GM18907 (cell line): Measurements from ENCODE around the gene ZNF777.
"Not testable (repeated sequence)": the region's sequence is repeated elsewhere in the genome, so short reads cannot be mapped to it uniquely, and the experiment has no call there.

ENCODE experiments used
- ATAC-seq: cut with Tn5 transposase; IDR thresholded peaks from one replicate; pipeline ENCODE4 v1.9.1; 2021; ENCODE audit warnings: mild to moderate bottlenecking, moderate library complexity; ENCODE audit not compliant: unreplicated experiment

ZNF777 gene

DNA sequence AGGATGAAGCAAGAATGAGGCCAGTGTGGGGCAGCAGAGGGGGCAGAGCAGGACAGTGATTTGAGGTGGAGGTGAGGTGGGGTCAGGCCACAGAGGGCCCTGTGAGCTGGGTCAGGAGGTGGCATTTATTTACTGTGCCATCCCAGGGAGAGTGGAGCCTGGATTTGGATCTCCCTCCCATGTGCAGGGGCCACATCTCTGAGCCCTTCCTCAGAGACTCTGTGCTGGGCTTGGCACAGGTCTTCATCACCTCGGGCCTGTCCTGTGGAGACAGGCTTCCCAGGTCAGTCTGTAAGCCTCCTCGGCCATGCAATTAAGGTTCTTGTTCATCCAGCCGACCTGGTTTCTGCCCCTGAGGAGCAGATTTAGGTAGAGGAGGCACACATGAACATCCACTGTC is 40.9 kb downstream of the ZNF777 start:
- ATAC-seq: no peak

DNA sequence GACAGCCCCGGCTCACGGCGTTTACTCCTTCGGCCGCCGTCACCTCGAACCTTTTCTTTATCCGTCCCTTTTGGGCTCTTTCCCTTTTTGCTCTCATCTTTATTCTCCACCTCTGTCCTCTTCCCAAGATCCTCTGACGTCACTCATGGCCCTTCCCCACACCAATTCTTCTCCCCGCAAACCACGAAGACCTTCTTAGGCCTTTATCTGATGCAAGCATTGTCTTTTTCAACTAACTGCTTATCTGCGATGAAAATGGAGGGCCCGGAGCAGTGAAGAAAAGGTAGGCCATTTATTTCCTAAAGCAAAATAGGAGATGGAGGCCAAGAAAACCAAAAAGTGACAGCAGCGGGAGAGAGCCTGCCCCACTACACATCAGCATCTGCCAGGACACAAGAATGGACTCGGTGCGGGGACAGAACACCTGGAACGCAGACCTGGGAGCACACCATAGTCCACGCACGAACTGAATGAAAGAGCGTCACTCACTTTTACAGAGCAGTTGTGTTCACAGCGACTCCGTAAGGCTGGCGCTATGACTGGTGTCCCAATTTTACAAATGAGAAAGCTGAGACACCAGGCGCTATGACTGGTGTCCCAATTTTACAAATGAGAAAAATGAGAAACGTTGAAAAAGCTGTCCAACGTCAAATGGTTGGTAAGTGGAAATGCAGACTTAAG is 45.3 kb downstream of the ZNF777 start:
- no peak for ATAC-seq

DNA sequence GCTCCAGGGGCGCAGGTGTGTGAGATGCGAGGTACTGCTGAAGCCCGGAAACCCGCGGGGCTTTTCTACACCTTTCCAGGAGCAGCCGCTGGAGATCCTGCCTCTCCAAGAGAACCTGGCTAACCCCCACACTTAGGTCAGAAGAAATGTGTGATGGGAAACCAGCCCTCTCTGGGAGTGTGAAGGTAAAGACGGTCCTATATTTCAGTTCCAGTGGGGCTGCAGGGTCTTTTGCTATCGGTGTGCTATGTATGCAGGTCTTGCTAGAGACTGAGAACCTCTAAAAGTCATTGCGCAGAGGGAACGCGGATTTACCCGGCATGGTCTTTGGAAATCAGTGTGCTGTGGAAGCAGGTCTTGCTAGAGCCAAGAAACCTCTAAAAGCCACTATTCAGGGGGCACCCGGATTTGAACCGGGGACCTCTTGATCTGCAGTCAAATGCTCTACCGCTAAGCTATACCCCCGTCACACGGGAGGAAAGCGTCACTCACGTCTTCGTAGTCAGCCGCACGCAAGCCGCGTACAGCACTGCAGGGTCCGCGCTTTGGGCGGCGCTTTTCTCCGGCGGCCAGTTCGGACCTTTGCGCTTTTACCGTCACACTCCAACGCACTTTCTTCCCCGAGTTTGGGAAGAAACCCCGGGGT is 46.0 kb downstream of the ZNF777 start:
- ATAC-seq: no peak

DNA sequence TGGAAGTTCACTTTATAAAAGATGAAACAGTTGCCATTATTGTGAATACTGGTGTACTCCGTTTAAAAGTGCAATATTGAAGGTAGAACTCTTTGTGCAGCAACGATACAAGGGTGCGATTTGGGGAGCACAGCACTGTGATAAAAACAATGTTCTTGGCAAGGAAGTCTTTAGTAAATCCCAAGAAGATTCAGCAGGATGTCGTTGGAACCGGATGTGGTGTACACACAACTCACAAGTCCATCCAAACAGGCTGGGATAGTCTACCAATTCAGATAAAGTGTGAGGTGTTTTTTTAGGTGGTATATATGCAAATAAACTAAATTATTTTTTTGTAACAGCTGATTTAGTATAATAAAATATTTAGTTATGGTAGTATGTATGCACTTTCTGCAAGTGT is 46.7 kb downstream of the ZNF777 start:
- ATAC-seq: no peak

DNA sequence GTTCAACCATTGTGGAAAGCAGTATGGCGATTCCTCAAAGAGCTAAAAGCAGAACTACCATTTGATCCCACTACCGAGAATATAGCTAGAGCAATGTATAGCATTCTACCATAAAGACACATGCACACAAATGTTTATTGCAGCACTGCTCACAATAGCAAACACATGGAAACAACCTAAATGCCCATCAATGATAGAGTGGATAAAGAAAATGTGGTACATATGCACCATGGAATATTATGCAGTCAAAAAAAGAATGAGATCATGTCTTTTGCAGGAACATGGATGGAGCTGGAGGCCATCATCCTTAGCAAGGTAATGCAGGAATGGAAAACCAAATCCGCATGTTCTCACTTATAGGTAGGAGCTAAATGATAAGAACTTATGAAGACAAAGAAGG is 47.8 kb downstream of the ZNF777 start:
- not testable (repeated sequence) for ATAC-seq

DNA sequence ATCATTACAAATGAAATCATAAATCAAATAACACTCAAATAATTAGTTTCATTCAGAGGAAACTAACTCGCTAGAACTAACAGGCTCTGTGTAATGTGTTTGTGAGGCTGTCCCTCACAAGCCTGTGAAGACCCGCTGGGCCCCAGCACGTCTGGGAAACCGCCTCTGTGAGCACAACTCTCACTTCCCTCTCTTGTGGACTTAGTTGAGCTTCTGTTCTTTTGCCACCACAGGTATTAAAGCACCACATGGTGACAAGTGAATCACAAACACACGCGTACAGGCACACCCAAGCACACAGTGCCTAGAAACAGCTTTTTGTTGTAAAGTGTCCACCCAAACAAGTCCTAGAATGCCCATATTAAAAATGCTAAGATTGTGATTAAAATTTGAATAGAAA is 51.0 kb downstream of the ZNF777 start:
- ATAC-seq: peak; percentile 71

DNA sequence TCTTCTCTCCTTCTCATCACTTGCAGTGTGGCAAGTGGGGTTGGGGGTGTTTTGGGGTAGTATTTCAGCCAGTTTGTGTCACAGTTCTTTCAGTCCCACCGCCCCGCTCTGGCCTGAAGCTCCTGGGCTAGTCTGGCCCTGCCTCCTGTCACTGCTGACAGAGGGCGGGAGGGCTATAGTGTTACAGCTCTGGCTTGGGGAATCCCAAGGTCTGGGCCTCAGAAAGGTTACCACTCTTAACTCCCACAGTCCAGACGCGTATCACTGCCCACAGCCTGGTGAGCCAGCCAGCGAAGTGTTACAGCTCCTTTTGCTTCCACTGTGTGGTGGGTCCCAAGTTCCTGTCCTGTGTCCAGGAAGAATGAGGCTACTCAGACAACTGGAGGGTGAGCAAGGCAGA is 56.0 kb downstream of the ZNF777 start:
- ATAC-seq: no peak

DNA sequence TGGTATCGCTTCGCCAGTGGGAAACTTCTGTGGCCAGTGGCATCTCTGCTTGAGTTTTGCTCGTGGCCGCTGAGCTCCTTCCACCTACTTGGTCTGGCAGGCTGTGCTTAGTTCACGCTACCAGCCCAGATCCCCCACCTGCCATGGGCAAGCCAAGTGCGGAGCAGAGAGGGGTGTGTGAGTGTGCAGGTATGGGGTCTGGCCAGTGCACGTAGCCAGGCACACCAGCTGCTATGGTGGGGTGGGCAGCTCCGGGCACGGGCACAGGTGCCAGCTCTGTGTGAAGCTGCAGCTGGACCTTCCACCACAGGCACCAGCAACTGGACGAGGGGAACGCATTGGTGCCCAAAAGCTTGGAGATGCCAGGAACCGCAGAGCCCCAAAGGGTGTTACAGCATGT is 56.5 kb downstream of the ZNF777 start:
- ATAC-seq: no peak

DNA sequence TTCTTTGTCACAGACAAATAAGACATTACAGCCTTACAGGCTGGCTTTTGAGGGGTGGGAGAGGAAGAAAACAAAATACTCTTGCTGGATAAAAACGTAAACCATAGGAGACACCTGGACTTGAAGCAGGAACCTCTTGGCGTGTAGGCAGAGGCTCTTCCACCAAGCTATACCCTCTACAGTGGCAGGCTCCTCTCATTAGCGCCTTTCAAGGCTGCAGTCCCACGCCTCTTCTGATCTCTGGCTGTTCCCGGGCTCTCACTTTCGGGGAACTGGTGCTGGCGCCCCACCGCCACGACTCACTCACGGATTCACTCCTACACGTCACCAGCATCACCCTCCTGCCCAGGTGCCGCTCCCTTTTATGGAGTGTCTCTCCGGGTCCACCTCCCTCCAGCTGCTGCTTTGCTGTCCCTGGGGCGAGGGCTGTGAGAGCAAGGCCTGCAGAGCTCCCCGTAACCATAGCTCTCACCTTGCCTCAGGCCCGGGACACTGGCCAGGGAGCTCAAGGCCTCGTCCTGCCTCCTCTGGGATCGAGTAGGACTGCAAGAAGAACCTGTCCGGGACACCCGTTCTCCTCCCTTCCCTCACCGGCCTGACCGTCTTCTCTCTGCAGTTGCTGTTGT is 62.6 kb downstream of the ZNF777 start:
- ATAC-seq: no peak

DNA sequence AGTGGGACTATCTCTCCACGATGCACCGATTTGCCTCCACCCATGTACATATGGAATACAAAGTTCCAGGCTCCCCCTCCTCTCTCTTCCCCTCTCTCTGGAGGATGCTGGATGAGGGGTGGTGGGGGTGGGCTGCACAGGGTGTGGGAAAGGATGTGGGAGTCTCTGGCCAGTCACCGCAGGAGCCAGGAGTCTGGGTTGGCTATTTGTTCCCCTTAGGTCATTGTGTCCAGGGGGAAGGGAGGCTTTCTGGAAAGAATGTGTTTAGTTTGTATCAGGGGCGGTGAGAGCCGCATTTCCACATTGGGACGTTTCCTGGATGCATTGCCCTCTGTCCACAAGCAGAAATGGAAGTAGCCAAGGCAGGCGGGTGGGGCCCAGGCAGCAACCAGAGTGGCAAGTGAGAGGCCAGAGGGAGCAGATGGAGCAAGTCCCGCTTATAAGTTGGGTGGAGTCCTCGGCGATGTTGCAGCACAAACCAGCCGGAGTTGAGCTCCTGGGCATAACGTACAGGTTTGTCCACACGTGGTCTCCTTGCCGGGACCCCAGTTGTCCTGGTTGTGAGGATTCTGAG is 63.3 kb downstream of the ZNF777 start:
- ATAC-seq: no peak

DNA sequence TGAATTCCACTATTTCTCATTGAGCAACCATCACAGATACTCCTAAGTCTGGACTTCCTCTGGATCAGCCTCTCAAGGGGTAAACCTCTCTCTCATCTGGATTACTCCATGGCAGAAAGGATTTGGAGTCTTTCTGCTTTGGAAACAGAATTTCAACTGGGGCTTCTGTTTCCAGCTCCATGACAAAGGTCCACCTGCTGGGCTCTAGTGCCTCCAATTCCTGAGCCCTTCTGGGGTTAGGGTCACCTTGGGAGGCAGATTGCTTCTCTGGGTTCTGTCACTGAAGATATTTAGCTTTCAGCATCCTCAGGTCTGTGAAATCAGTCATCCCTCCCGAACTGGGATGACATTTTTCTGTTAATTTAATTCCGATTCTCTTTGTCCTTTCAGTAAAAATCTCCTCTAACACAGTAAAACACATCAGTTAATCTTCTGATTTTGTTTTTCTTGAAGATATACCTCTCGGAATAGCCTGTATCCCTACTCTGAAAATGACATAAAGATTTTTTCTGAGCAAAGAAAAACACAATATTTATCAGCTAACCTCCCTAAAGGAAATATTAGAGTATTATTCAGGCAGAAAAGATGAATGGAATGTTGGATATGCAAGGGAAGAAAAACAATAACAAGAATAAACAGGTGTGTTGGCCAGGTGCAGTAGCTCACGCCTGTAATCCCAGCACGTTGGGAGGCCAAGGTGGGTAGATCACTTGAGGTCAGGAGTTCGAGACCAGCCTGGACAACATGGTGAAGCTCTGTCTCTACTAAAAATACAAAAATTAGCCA is 72.1 kb downstream of the ZNF777 start:
- not testable (repeated sequence) for ATAC-seq

DNA sequence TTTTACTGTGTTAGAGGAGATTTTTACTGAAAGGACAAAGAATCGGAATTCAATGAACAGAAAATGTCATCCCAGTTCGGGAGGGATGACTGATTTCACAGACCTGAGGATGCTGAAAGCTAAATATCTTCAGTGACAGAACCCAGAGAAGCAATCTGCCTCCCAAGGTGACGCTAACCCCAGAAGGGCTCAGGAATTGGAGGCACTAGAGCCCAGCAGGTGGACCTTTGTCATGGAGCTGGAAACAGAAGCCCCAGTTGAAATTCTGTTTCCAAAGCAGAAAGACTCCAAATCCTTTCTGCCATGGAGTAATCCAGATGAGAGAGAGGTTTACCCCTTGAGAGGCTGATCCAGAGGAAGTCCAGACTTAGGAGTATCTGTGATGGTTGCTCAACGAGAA is 74.3 kb downstream of the ZNF777 start:
- not testable (repeated sequence) for ATAC-seq

DNA sequence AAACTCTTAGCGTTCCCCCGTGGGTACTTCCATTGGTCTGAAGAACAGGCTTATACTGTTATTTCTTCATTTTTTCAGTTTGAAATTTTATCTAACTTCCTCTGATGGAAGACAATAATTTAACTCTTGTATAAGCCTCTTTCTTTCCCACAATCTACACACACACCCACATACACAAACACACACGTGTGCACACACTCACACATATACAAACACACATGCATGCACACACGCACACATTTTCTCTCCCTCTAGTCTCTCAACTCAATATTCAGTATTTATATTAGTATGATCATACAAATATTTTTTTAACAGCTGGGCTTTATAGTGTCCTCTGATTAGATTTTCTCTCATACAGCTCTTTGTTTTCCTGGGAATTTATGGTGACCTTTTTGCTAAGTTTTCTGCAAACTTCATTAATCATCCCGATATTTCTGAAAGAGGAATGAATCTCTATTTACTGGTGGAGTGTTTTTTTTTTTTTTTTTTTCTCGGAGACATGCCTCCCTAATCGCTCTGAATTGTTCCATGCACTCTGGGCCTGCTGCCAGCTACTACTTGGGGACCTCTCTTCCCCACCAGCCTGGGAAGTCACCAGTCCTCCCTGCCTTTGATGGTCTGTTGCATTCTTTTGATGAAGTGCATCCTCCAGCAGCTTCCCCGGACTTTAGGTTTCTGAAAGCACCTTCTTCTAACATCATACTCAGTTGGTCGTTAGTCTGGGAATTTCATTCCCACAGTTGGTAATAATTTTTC is 75.5 kb downstream of the ZNF777 start:
- ATAC-seq: no peak
